ENCODE data around the gene PIPOX. TPM values are rescaled to one million over a fixed set of nuclear protein-coding genes. Genes with fewer than 3 reads are reported as not detected.

Gene PIPOX
- total and polyA plus RNA-seq, 3 donors from 2014 or later = 3.9 to 6.8 (median 5.9) TPM

DNA sequence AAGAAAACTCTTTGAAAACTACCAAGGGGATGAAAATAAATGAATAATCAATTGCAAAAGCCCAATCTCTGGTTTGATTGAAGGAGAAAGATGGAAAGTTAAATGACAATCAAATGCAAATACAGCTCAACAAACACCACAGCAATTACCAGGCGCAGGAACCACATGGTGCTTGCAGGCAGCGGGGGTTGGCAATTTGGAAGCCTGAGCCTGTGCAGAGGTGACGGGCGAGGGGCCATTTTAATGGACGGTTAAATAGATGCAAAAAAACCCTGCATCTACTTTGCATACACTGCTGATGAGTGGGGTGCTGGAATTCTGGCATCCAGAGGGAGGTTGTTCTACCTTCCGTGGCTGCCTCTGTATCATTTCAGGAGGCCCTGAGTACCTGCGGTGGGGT, 32.4 kb upstream of the PIPOX start:
- Histone ChIP-seq H3K4me3 (no peak overlapping the region), H3K36me3 (ENCODE audit: low read depth, missing control alignments) (no peaks in the 10 kb centered on the region), H3K27me3 (no peaks in the 10 kb centered on the region), H3K27ac (no peak overlapping the region), H3K9me3 (no peaks in the 10 kb centered on the region), H3K4me1 (peaks cover 3% of the 10 kb centered on the region)
- TF ChIP-seq POLR2A (IDR thresholded peaks at IDR 0.05) = no peak
- TF ChIP-seq, protein P1, sequence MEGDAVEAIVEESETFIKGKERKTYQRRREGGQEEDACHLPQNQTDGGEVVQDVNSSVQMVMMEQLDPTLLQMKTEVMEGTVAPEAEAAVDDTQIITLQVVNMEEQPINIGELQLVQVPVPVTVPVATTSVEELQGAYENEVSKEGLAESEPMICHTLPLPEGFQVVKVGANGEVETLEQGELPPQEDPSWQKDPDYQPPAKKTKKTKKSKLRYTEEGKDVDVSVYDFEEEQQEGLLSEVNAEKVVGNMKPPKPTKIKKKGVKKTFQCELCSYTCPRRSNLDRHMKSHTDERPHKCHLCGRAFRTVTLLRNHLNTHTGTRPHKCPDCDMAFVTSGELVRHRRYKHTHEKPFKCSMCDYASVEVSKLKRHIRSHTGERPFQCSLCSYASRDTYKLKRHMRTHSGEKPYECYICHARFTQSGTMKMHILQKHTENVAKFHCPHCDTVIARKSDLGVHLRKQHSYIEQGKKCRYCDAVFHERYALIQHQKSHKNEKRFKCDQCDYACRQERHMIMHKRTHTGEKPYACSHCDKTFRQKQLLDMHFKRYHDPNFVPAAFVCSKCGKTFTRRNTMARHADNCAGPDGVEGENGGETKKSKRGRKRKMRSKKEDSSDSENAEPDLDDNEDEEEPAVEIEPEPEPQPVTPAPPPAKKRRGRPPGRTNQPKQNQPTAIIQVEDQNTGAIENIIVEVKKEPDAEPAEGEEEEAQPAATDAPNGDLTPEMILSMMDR (IDR thresholded peaks at IDR 0.05) = no peak
- no peak for DNase-seq
- intact Hi-C loops (cut with DNase I; ENCODE audit: low total_unique reads) = no loop called here
- WGBS, 2 donors = 76 to 81% methylated on average over 7 of the region's 7 CpGs

DNA sequence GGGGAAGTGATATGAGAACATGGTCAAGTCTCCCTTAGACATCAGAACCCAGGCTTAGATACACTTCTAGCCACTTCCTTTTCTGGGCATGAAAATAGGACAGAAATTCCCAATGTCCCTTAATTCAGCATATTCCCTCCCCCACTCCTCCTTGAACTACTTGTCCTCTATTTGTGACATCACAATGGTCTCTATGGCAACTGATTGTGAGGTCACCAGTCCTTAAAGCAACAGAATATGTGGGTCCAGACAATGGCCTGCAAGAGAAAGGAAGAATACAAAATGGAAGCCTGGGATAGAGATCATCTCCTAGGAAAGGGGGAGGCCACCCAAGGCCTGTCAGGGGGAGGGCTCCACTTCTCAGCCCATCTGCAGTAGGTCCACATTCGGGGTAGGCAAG, 30.4 kb upstream of the PIPOX start:
- DNase-seq = peak; percentile 40
- no peaks in the 10 kb centered on the region for H3K9me3 ChIP-seq
- H3K27ac ChIP-seq = no peak overlapping the region
- WGBS, 2 donors = 75 to 93% methylated on average over 1 of the region's 1 CpG
- TF ChIP-seq, protein P1 (IDR thresholded peaks at IDR 0.05) = no peak
- no peak for TF ChIP-seq POLR2A (IDR thresholded peaks at IDR 0.05)
- no peaks in the 10 kb centered on the region for H3K36me3 ChIP-seq (ENCODE audit: low read depth, missing control alignments)
- H3K27me3 ChIP-seq = no peaks in the 10 kb centered on the region
- no peaks in the 10 kb centered on the region for H3K4me1 ChIP-seq
- no peak overlapping the region for H3K4me3 ChIP-seq
- intact Hi-C loops (cut with DNase I; ENCODE audit: low total_unique reads) = no loop called here

DNA sequence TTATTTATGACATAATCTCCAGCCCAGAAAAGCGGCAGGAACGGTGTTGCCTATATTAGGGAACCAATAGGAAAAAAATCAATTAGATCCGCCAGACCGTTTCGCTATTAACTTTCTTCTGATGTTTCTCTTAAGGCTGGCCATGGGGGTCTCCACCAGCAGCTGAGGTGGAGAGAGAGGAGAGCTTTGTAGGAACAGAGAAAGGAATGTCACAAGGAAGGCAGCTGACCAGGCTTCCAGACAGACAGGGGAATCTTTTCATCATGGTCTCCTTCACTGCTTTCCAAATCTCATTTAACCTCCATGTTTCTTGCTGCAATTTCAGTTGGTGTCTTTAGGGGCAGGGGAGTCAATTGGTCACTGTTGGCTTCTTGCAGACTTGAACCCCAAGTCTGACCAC, 28.2 kb upstream of the PIPOX start:
- Histone ChIP-seq H3K9me3 (no peaks in the 10 kb centered on the region), H3K27me3 (no peaks in the 10 kb centered on the region), H3K4me3 (no peak overlapping the region), H3K27ac (no peak overlapping the region), H3K4me1 (peaks cover 1% of the 10 kb centered on the region), H3K36me3 (ENCODE audit: low read depth, missing control alignments) (no peaks in the 10 kb centered on the region)
- no peak for DNase-seq
- no peak for TF ChIP-seq POLR2A (IDR thresholded peaks at IDR 0.05)
- TF ChIP-seq, protein P1 (IDR thresholded peaks at IDR 0.05) = no peak
- intact Hi-C loops (cut with DNase I; ENCODE audit: low total_unique reads) = no loop called here
- 66 to 70% methylated on average over 5 of the region's 5 CpGs for WGBS, 2 donors

DNA sequence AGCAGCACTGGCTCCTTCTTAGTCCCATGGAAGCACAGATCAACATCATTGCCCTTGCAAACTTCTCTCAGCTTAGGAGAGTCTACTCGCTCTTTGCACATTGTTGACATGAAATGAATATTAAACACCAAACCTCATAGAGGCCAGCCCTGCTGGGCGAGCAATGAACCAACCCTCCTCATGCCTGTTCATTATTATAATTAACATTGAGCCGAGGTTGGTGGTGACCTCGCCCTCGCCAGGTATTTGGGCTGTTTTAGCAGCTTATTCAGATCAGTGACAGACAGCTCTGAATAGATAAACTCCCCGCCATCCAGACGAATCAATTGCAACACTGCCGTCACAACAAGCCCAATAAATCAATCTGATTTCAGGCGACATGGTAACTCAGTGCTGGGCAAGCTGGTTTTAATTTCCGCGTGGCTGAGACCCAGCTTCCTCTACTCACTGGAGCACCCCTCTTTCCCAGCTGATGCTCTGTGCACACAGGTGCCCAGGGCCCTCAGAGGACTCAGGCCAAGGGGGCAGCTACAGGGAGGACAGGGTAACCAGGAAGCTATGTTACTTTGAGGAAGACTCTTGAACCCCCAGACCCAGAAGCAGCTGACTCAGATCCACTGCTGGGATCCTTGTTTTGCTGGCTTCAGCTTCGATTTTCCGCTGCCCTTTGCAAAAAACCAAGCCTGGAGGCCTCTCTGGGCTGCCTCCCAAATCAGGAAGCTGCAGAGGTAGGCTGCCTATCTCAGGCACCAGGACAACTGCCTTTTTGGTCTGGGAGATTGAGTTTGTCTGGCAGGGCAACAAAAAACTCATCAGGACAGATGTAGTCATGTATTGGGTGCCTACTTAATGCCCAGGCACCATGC, 26.4 kb upstream of the PIPOX start:
- Histone ChIP-seq H3K36me3 (ENCODE audit: low read depth, missing control alignments) (no peaks in the 10 kb centered on the region), H3K4me3 (no peak overlapping the region), H3K27ac (no peak overlapping the region), H3K27me3 (no peaks in the 10 kb centered on the region), H3K4me1 (peaks cover 4% of the 10 kb centered on the region), H3K9me3 (no peaks in the 10 kb centered on the region)
- no peak for DNase-seq
- intact Hi-C loops (cut with DNase I; ENCODE audit: low total_unique reads) = no loop called here
- TF ChIP-seq POLR2A (IDR thresholded peaks at IDR 0.05) = no peak
- WGBS, 2 donors = 78 to 82% methylated on average over 13 of the region's 13 CpGs

DNA sequence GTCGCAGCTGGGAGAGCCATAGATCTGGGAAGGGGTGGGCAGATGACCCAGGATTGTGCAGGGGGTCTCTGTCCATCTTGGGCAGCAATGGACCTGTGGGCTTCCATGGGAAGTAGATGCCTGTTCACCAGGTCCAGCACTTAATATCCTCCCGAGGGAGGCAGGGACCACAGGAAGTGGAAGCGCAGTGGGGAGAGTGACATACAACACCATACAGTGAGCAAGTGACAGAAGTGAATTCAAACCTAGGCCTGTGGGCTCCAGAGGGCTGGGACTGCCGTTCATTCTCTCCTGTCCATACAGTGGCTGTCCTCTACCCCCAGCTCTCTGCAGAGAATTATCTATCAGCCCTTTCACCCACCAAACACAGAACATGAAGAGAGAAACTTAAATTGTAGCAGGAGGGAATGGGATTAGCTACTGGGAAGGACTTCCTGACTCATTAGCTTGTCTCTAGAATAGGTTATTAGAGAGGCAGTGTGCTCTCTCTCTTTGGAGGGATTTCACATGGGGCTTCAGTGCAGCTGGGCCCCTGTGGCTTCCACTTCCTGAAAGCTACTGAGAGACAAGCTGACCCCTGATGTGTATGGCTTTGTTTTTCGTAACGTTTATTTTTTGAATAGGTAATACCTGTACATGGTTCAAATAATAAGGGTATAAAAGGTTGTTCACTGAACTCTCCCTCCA, 24.0 kb upstream of the PIPOX start:
- TF ChIP-seq POLR2A (IDR thresholded peaks at IDR 0.05) = no peak
- TF ChIP-seq, protein P1 (IDR thresholded peaks at IDR 0.05) = no peak
- Histone ChIP-seq H3K9me3 (no peaks in the 10 kb centered on the region), H3K4me3 (no peak overlapping the region), H3K27ac (no peak overlapping the region), H3K27me3 (no peaks in the 10 kb centered on the region), H3K36me3 (ENCODE audit: low read depth, missing control alignments) (no peaks in the 10 kb centered on the region), H3K4me1 (peaks cover 4% of the 10 kb centered on the region)
- intact Hi-C loops (cut with DNase I; ENCODE audit: low total_unique reads) = no loop called here
- no peak for DNase-seq
- WGBS, 2 donors = 48 to 49% methylated on average over 6 of the region's 6 CpGs
